ENCODE results near the gene TREH.
A peak's percentile ranks its signal among the peaks of the same experiment; 100 is the strongest.

Gene TREH

DNA sequence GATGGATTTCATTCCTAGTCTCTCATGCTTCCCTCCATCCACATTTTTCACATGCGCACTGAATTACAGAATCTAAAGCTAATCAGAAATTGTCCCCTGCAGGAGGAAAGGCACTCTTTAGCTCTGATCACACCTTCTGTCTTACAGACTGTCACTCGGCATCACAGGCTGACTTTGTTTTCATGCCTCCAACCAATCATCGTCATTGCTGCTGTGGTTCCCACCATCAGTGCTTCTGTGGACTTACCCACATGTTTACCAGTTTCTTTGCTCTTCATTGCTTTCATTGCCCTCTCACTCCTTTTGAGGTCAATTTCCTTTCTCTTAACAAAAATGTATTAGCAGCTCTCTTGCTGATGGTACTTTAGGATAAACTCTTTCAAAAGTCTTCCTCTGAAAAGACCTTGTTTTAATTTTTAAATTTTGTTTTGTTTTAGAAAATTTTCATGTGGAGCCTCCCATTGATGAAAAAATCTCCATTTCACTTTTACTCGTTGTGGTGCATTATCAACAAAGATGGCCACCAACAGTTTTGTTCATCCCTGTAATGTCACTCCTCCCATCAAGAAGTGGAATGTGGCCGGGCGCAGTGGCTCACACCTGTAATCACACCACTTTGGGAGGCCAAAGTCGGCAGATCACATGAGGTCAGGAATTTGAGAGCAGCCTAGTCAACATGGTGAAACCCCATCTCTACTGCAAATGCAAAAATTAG lies 20.2 kb upstream of the TREH start:
- H3K4me3 ChIP-seq (ENCODE audit: low read depth, low read length): no peak overlapping the region
- no peak for DNase-seq (ENCODE audit: low read depth)
- TF ChIP-seq, protein P1, sequence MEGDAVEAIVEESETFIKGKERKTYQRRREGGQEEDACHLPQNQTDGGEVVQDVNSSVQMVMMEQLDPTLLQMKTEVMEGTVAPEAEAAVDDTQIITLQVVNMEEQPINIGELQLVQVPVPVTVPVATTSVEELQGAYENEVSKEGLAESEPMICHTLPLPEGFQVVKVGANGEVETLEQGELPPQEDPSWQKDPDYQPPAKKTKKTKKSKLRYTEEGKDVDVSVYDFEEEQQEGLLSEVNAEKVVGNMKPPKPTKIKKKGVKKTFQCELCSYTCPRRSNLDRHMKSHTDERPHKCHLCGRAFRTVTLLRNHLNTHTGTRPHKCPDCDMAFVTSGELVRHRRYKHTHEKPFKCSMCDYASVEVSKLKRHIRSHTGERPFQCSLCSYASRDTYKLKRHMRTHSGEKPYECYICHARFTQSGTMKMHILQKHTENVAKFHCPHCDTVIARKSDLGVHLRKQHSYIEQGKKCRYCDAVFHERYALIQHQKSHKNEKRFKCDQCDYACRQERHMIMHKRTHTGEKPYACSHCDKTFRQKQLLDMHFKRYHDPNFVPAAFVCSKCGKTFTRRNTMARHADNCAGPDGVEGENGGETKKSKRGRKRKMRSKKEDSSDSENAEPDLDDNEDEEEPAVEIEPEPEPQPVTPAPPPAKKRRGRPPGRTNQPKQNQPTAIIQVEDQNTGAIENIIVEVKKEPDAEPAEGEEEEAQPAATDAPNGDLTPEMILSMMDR (IDR thresholded peaks at IDR 0.05; ENCODE audit: insufficient read depth, low read depth, low read length, missing control alignments): no peak

DNA sequence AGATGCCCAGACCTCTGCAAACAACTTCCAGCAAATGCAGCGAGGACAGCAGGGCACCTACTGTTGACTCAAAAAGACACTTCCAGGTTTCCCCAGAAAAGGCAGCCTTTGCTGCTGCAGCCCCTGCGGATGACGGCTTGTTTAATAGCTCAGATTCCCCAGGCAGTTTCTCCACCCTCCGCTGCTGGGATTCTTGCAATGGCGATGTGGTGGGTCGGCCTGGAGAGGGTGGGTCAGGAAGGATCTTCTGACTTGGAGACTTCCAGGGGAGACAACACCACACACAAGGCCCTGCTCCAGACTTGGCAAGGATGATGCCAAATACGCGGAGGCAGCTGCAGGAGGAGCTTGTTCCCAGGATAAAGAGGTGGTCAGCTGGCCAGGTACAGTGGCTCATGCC lies 17.9 kb upstream of the TREH start:
- H3K4me3 ChIP-seq (ENCODE audit: low read depth, low read length): no peak overlapping the region
- DNase-seq (ENCODE audit: low read depth): no peak
- TF ChIP-seq, protein P1 (IDR thresholded peaks at IDR 0.05; ENCODE audit: insufficient read depth, low read depth, low read length, missing control alignments): no peak

DNA sequence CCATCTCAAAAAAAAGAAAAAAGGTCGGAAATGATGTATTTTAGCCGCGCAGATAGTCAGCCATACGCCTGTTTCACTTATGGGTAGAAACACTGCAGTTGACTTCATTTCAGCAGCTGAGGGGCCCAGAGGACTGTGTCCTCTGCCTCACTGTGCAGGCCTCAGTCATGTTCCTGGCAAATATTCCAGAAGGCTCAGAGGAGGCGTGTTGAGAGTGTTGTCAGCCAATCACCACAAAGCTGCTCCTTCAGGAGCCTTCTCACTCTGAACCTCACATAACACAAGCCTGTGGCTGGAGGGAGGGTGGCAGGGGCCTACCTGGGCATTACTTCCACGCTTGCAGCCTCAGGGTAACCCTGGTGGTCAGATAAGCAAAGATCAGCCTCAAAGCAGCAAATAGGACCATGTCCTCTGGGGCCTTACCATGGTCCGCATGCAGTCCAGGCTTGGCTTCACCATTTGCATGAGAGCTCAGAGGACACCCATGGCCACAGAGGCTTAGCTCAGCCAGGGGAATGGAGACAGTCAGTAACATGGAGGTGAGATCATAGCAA lies 17.3 kb upstream of the TREH start:
- TF ChIP-seq, protein P1 (IDR thresholded peaks at IDR 0.05; ENCODE audit: insufficient read depth, low read depth, low read length, missing control alignments): no peak
- peak; percentile 65 for DNase-seq (ENCODE audit: low read depth)
- no peak overlapping the region for H3K4me3 ChIP-seq (ENCODE audit: low read depth, low read length)

DNA sequence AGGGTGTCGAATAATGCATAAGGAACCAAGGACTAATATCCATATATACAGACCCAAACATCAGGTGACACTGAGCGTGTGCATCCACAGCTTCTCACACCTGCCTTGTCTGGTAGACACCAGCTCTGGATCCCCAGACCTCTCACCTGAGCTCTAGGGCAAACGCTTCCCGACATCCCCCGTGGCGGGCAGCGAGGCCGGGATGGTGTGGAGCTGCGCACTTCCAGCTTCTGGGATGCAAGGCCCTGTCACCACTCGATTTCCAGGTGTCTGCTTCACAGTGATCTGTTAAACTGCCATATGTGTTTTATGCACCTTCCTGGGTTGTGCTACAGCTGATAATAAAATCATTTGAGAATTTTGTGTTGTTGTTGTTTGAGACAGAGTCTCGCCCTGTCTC lies 15.3 kb upstream of the TREH start:
- DNase-seq (ENCODE audit: low read depth): no peak
- TF ChIP-seq, protein P1 (IDR thresholded peaks at IDR 0.05; ENCODE audit: insufficient read depth, low read depth, low read length, missing control alignments): no peak
- no peak overlapping the region for H3K4me3 ChIP-seq (ENCODE audit: low read depth, low read length)

DNA sequence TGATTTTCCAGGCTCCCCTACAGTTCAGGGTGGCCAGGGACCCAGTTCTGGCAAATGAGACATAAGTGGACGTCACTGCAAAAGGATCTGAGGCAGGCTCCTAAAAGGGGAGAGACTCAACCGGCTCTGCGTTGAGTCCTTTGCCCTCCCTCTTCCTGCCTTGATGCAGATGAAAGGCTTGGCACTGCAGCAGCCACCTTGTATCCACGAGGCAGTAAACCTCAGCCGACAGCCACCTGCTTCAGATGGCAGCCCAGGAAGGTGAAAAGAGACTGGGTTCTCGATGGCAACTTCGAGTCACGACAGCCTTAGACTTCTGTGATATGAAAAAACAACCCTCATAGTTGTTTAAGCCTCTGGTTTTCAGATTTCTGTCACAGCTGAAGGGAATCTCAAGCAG lies 14.7 kb upstream of the TREH start:
- TF ChIP-seq, protein P1 (IDR thresholded peaks at IDR 0.05; ENCODE audit: insufficient read depth, low read depth, low read length, missing control alignments): no peak
- H3K4me3 ChIP-seq (ENCODE audit: low read depth, low read length): no peak overlapping the region
- no peak for DNase-seq (ENCODE audit: low read depth)

DNA sequence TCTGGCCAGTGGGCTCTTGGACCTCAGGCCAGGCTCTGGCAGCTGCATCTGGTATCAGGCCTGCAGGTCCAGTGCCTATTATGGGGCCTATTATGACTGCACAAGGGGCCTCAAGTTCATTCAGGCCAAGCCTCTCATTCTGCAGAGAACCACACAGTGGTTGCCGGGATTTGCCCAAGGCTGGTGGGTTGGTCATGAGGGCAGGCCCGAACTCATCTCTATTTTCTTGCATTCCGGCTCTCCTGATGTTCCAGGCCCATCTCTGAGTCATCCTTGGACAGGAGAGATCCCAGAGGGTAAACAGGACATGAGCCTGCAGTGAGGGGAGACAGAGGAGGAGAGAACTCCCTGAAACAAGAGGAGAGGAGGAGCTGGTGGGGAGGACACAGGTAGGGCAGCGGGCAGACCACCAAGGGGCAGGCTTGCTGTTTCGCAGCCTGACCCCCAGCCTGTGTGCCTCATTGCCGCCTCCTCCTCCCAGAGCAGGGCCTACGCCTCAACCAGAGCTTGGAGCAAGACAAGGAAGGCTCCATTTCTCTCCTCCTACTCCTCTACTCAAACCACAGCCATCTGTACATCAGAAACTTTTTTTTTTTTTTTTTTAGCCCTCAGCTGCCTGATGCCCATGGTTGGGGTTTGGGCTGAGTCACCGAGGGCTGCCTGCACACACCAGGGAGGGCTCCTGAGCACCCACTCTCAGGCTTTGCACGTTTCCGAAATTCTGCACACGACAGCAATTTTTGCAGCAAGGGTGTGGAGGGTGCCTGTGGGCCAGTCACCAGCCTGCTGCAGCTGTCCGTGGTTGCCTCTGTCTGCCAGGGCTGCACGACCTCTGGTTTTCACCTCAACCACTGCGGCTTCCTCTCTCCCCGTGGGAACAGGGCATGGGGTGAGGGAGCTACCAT lies 12.7 kb upstream of the TREH start:
- TF ChIP-seq, protein P1 (IDR thresholded peaks at IDR 0.05; ENCODE audit: insufficient read depth, low read depth, low read length, missing control alignments): no peak
- no peak overlapping the region for H3K4me3 ChIP-seq (ENCODE audit: low read depth, low read length)
- peak; percentile 91 for DNase-seq (ENCODE audit: low read depth)
